Breast epithelium (tissue), 4 donors: ENCODE results near the gene GATC. TPM values are rescaled to one million over a fixed set of nuclear protein-coding genes. Genes with fewer than 3 reads are reported as not detected.

Source experiments
- DNase-seq, 2 donors: peaks; one replicate each; pipeline ENCODE4 v3.0.0-alpha.2; 2019; ENCODE audit warnings: low spot score in 2 of 2
- H3K27ac ChIP-seq, 2 donors: fragments of 200-600 bp; sonication (generic) in 1 of 2; one replicate each; pipeline ENCODE4 v1.5.1; 2016 to 2019; ENCODE audit warnings: mild to moderate bottlenecking in 1 of 2
- H3K27me3 ChIP-seq, 2 donors: fragments of 200-600 bp; sonication (generic) in 1 of 2; one replicate each; pipeline versions ENCODE4 v1.5.1 to v1.6.0; 2017 to 2019; ENCODE audit warnings: control low read depth in 1 of 2, mild to moderate bottlenecking in 1 of 2
- H3K36me3 ChIP-seq: fragments of 200-600 bp; one replicate; pipeline ENCODE4 v1.5.1; 2019
- H3K4me1 ChIP-seq, 2 donors: fragments of 200-600 bp; sonication (generic); one replicate each; pipeline ENCODE4 v1.5.1; 2016 to 2019; ENCODE audit warnings: control low read depth in 1 of 2
- H3K4me3 ChIP-seq, 3 donors: fragments of 200-600 bp; sonication (generic); 1 replicate in 2 of 3; 2 replicates in 1 of 3; pipeline ENCODE4 v1.5.1; 2016 to 2019; ENCODE audit warnings: mild to moderate bottlenecking in 3 of 3, moderate library complexity in 2 of 3
- H3K9me3 ChIP-seq, 2 donors: fragments of 200-600 bp; sonication (generic) in 1 of 2; one replicate each; pipeline ENCODE4 v1.5.1; 2016 to 2019; ENCODE audit warnings: control low read depth in 1 of 2
- CTCF ChIP-seq, 3 donors: fragments of 450-650 bp; IDR thresholded peaks; one replicate each; pipeline ENCODE4 v1.5.1; 2016 to 2017; ENCODE audit warnings: antibody characterized with exemption in 3 of 3, mild to moderate bottlenecking in 3 of 3, moderate library complexity in 3 of 3
- POLR2A ChIP-seq: fragments of 450-650 bp; IDR thresholded peaks from one replicate; pipeline ENCODE4 v1.6.1; 2016; ENCODE audit warnings: antibody characterized with exemption, mild to moderate bottlenecking, moderate library complexity
- POLR2AphosphoS5 ChIP-seq, 3 donors: sonication (generic); formaldehyde crosslinking; IDR thresholded peaks; one replicate each; pipeline ENCODE4 v1.6.1; 2017; ENCODE audit warnings: antibody characterized with exemption in 3 of 3
- intact Hi-C: fragments of 100-400 bp; cut with DNase I; formaldehyde crosslinking; loops from one replicate; pipeline ENCODE4 v1.15.1; 2023; ENCODE audit warnings: low total_unique reads
- total RNA-seq, 3 donors: library from RNA; depleted of rRNA; stranded (reverse); fragments of >200 nt; gene quantifications; one replicate each; pipeline ENCODE4 v1.1.0, GENCODE V29; 2016

Gene GATC
- total RNA-seq, 3 donors from 2014 or later: 26.5 to 35.8 (median 32.5) TPM

GRCh38 chr12:120422892-120423456 lies 23.3 kb upstream of the GATC start:
- H3K4me3 ChIP-seq: no peak overlapping the region
- no peak for DNase-seq
- intact Hi-C loops: no loop called here
- no peaks in the 10 kb centered on the region for H3K4me1 ChIP-seq
- H3K27ac ChIP-seq: no peak overlapping the region
- no peaks in the 10 kb centered on the region for H3K36me3 ChIP-seq
- H3K27me3 ChIP-seq: no peaks in the 10 kb centered on the region
- no peaks in the 10 kb centered on the region for H3K9me3 ChIP-seq
- TF ChIP-seq POLR2A (no peak), POLR2AphosphoS5 (IDR thresholded peaks at IDR 0.05) (no peak)

DNA sequence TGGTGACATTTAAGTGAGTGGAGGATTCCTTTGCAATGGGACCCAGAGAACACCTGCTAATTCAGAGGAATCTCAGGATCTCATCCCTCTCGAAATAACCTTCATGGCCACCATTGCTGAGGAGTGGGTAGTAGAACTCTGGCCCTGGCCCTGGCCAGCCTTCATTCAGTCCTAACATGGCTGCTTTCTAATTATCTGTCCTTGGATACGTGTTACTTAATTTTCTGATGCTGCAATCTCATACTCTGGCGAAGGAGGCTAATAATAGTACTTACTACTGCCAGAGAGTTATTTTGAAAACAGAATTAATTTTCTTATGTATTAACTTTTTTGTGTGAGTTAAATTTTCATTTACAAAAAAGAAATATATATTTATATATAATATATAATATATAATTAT lies 20.4 kb upstream of the GATC start:
- H3K27me3 ChIP-seq: no peaks in the 10 kb centered on the region
- TF ChIP-seq POLR2AphosphoS5 (IDR thresholded peaks at IDR 0.05): no peak
- intact Hi-C loops: no loop called here

DNA sequence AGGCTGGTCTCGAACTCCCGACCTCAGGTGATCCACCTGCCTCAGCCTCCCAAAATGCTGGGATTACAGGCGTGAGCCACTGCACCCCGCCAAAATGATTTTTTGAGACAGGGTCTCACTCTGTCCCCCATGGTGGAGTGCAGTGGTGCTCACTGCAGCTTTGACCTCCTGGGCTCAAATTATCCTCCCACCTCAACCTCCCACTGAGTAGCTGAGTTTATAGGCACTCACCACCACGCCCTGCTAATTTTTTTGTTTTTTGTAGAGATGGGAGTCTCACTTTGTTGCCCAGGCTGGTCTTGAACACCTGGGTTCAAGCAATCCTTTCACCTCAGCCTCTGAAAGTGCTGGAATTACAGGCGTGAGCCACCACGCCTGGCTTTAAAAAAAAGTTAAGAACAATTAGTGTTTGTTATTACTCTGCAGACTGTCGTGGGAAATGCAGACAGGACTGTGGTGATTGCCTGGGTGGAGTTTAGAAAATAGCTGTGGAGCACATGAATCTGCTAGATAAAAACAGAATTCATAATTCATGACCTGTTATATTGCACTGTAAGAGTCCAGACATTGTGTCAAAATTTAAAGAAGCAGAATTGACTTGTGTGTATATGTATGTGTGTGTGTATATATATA lies 17.5 kb upstream of the GATC start:
- Histone ChIP-seq H3K27ac (no peak overlapping the region), H3K4me3 (no peak overlapping the region), H3K4me1 (no peaks in the 10 kb centered on the region), H3K9me3 (no peaks in the 10 kb centered on the region), H3K27me3 (no peaks in the 10 kb centered on the region), H3K36me3 (no peaks in the 10 kb centered on the region)
- intact Hi-C loops: no loop called here
- TF ChIP-seq CTCF (IDR thresholded peaks at IDR 0.05) (no peak), POLR2A (no peak), POLR2AphosphoS5 (IDR thresholded peaks at IDR 0.05) (no peak)
- no peak for DNase-seq

More for the DNA sequence above, 20.4 kb upstream of the GATC start:
- Histone ChIP-seq H3K4me1 (no peaks in the 10 kb centered on the region), H3K4me3 (no peak overlapping the region), H3K36me3 (no peaks in the 10 kb centered on the region), H3K27ac (no peak overlapping the region), H3K9me3 (no peaks in the 10 kb centered on the region)
- DNase-seq: no peak

- no peak for DNase-seq
- TF ChIP-seq POLR2A (no peak), POLR2AphosphoS5 (IDR thresholded peaks at IDR 0.05) (no peak), CTCF (IDR thresholded peaks at IDR 0.05) (no peak)
- intact Hi-C loops: no loop called here
- Histone ChIP-seq H3K27ac (no peak overlapping the region), H3K9me3 (no peaks in the 10 kb centered on the region), H3K27me3 (no peaks in the 10 kb centered on the region), H3K36me3 (no peaks in the 10 kb centered on the region), H3K4me3 (no peak overlapping the region), H3K4me1 (no peaks in the 10 kb centered on the region)
Observed at GRCh38 chr12:120429368-120429767, 16.9 kb upstream of the GATC start.

DNA sequence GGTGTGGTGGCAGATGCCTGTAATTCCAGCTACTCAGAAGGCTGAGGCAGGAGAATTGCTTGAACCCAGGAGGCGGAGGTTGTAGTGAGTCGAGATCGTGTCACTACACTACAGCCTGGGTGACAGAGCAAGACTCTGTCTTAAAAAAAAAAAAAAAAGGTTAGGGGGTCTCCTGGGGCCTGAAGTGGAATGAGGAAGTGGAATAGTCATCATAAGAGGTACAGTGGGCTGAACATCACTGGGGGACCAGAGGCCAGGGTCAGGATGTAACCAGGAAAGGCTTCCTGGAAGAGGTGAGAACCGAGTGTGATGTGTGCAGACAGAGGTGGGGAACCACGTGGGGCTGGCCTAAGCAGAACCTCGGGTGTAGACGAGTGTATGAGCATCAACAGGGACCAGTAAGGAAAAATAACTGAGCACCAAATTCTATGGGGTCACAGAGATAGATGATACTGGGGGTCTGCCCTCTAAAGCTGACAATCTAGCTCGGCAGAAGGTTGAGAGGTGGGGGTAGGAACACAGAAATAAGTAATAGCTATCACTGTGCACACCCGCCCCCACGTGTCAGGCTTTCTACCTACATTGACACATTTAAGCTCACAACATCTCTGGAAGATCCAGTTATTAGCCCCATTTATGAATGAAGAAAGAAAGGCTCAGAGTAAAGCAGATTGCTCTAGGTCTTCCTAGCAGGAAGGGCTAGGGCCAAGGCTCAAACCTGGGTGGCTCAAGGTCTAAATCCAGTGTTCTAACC lies 13.3 kb upstream of the GATC start:
- H3K27ac ChIP-seq: no peak overlapping the region
- H3K27me3 ChIP-seq: no peaks in the 10 kb centered on the region
- no peak for TF ChIP-seq POLR2A
- TF ChIP-seq CTCF (IDR thresholded peaks at IDR 0.05): no peak
- no peak for TF ChIP-seq POLR2AphosphoS5 (IDR thresholded peaks at IDR 0.05)
- no peaks in the 10 kb centered on the region for H3K9me3 ChIP-seq
- DNase-seq: no peak
- H3K36me3 ChIP-seq: no peaks in the 10 kb centered on the region
- no peak overlapping the region for H3K4me3 ChIP-seq
- intact Hi-C loops: no loop called here
- no peaks in the 10 kb centered on the region for H3K4me1 ChIP-seq
